Psoas muscle (tissue), 8 donors: ENCODE measurements around the gene SLC24A3. TPM values are rescaled to one million over a fixed set of nuclear protein-coding genes. Genes with fewer than 3 reads are reported as not detected.
A peak's percentile ranks its signal among the peaks of the same experiment; 100 is the strongest.

Experiments used
- ATAC-seq, 4 donors: fragments of 200-7000 bp; cut with Tn5 transposase; one replicate each; pipeline ENCODE4 v1.9.1; 2020; ENCODE audit warnings: moderate library complexity in 3 of 4, mild to moderate bottlenecking in 2 of 4
- DNase-seq, 2 donors: peaks; one replicate each; pipeline ENCODE4 v3.0.0-alpha.2; 2020
- H3K27ac ChIP-seq: fragments of 200-600 bp; one replicate; pipeline ENCODE4 v1.8.0; 2022
- H3K27me3 ChIP-seq, 3 donors: fragments of 200-600 bp in 1 of 3; one replicate each; pipeline versions ENCODE4 v1.6.1 to v1.8.0; 2013 to 2022; ENCODE audit warnings: low read length in 2 of 3, mild to moderate bottlenecking in 2 of 3, moderate library complexity in 1 of 3; ENCODE audit not compliant: insufficient read depth in 3 of 3
- H3K36me3 ChIP-seq, 2 donors: fragments of 200-600 bp in 1 of 2; one replicate each; pipeline versions ENCODE4 v1.6.1 to v1.8.0; 2013 to 2022; ENCODE audit warnings: low read depth in 1 of 2, mild to moderate bottlenecking in 1 of 2, moderate library complexity in 1 of 2; ENCODE audit not compliant: insufficient read depth in 1 of 2
- H3K4me1 ChIP-seq: fragments of 200-600 bp; one replicate; pipeline ENCODE4 v1.8.0; 2022
- H3K4me3 ChIP-seq: fragments of 200-600 bp; one replicate; pipeline ENCODE4 v1.8.0; 2022; ENCODE audit warnings: mild to moderate bottlenecking
- H3K9me3 ChIP-seq: fragments of 200-600 bp; one replicate; pipeline ENCODE4 v1.8.0; 2022
- WGBS, 3 donors: extraction: QIAGEN DNeasy Blood & Tissue Kit; methylation state at CpG; one replicate each; pipeline versions ENCODE4 v1.1.6 to v1.1.7; 2013; 5-methylcytosine and 5-hydroxymethylcytosine counted together
- intact Hi-C, 2 donors: fragments of 100-400 bp; cut with DNase I; formaldehyde crosslinking; loops; one replicate each; pipeline versions ENCODE4 v1.11.0 to v1.14.2; 2022
- polyA plus RNA-seq, 3 donors: library from polyadenylated mRNA; stranded (reverse); fragments of 200-250 nt; gene quantifications; one replicate each; pipeline ENCODE4 v1.2.3, GENCODE V29; 2013
- total RNA-seq, 4 donors: library from RNA; stranded (reverse); fragmentation: NEBNext Ultra II Directional in 2 of 4; extraction: Animal tissue kit (Norgen Biotek cat#: 25700) in 2 of 4; gene quantifications; one replicate each; pipeline versions ENCODE4 v1.2.1 to v1.2.4, GENCODE V29; 2021 to 2023
- TF ChIP-seq, protein P1 (sequence below): fragments of 200-600 bp; IDR thresholded peaks from one replicate; pipeline ENCODE4 v1.8.0; 2022; ENCODE audit warnings: antibody characterized with exemption
- donor health status: healthy with polysubstance abuse.
- donor health status: DM: no; HTN: no; CAD: no; lungs with moderate emphysema.
- donor health status: Bipolar disorder and iron deficiency.
- donor health status: healthy.
- donor health status: DM: yes; HTN: yes; CAD: no.
- donor health status: DM: no; HTN: no; CAD: no.
- donor health status: DM: no; HTN: no; CAD: no.
- donor health status: DM: yes; HTN: yes; CAD: no.

SLC24A3 gene
- total and polyA plus RNA-seq, 7 donors, result 3.0 to 24.4 (median 8.2) TPM

DNA sequence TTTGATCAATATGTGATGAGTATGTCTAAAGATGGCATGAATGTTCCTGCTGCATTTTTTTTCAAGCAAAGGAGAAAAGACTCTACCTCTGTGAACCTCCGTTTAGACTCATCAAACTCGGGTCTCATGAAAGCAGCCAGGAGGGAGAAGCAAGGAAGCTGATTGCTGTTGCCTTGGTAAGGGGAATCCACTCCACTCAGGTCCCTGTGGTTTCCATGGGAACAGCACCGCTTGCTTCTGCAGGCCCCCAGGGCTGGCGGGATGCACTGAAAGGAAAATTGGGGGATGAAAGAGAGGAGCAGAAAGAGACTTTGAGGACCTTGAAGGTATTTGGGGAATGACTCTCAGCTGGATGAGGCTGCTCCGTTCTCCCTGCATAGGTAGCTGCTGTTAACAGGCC, 296.0 kb downstream of the SLC24A3 start:
- intact Hi-C loops, result loop anchor here in 1 of 2 donors (5.0 kb wide), 1 partner anchor 301 kb away; no protein-coding TSS in a partner anchor
- Histone ChIP-seq H3K36me3 (no peaks in the 10 kb centered on the region), H3K27ac (no peak overlapping the region), H3K4me1 (no peaks in the 10 kb centered on the region), H3K4me3 (no peak overlapping the region), H3K27me3 (no peaks in the 10 kb centered on the region), H3K9me3 (no peaks in the 10 kb centered on the region)
- WGBS, 3 donors, result 89 to 95% (median 93%) methylated on average over 5 of the region's 5 CpGs
- DNase-seq (no peak), ATAC-seq (no peak)
- TF ChIP-seq, protein P1, sequence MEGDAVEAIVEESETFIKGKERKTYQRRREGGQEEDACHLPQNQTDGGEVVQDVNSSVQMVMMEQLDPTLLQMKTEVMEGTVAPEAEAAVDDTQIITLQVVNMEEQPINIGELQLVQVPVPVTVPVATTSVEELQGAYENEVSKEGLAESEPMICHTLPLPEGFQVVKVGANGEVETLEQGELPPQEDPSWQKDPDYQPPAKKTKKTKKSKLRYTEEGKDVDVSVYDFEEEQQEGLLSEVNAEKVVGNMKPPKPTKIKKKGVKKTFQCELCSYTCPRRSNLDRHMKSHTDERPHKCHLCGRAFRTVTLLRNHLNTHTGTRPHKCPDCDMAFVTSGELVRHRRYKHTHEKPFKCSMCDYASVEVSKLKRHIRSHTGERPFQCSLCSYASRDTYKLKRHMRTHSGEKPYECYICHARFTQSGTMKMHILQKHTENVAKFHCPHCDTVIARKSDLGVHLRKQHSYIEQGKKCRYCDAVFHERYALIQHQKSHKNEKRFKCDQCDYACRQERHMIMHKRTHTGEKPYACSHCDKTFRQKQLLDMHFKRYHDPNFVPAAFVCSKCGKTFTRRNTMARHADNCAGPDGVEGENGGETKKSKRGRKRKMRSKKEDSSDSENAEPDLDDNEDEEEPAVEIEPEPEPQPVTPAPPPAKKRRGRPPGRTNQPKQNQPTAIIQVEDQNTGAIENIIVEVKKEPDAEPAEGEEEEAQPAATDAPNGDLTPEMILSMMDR, result no peak

GRCh38 chr20:19510611-19511010, 298.2 kb downstream of the SLC24A3 start:
- TF ChIP-seq, protein P1, result no peak
- ATAC-seq (no peak), DNase-seq (no peak)
- no peaks in the 10 kb centered on the region for H3K4me1 ChIP-seq
- no peak overlapping the region for H3K4me3 ChIP-seq
- no peaks in the 10 kb centered on the region for H3K27me3 ChIP-seq
- H3K9me3 ChIP-seq, result no peaks in the 10 kb centered on the region
- intact Hi-C loops, result no loop called here
- H3K27ac ChIP-seq, result no peak overlapping the region
- WGBS, 3 donors, result 91 to 97% (median 92%) methylated on average over 2 of the region's 2 CpGs
- no peaks in the 10 kb centered on the region for H3K36me3 ChIP-seq

DNA sequence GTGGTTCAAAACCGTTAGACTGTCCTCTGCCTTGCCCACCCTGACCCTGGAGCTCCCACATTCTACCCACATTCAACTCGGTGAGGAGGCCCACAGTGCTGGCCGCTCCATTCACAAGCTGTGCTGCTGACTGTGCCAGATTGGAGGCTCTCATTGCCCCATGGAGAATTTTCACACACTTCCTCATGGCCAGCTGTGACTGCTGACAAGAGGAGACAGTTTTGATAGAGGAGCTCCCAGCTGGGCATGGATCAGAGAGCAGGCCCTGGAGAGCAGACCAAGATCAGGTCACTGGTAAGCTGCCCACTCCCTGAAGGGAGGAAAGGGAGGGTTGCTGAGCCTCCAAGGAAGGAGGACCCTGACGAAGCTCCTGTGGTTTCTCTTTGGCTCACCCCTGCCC, 299.5 kb downstream of the SLC24A3 start:
- 48 to 74% (median 50%) methylated on average over 4 of the region's 4 CpGs for WGBS, 3 donors

DNA sequence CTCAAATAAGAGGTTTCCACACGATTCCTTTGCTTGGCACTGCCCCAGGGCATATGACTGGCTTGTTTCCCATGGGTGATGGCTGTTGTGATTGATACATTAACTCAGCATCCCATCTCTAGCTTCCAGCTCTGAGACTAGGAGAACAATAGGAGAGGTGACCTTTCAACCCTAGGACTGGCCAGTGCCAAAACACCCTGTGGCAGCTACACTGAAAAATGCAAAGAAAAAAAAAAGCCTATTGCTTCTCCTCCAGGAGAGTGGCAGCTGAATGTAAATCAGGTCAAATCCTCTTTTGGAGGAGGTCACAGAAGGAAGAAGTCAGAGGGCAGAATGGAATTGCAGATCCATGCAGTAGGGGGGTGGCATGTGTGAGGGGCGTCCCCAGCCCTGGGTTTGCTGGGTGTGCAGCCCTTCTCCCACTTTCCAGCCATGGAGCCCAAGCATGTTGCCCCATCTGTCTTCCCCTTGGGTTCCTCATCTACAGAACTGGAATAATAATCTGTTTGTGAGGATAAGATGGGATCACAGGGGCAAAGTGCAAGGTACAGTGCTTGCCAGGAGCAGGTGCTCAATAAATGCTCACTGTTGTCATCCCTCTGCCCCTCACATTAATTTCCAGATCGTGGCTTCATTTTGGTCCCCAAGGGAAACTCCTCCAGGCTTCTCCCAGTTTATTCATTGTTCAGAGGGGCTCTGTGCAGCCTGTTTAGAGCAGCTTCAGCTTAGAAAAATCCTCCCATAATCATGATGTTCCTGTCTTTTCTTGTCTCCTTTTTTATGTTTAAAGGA, 300.6 kb downstream of the SLC24A3 start:
- Histone ChIP-seq H3K27me3 (no peaks in the 10 kb centered on the region), H3K27ac (no peak overlapping the region), H3K36me3 (no peaks in the 10 kb centered on the region), H3K4me1 (peaks cover 3% of the 10 kb centered on the region), H3K4me3 (no peak overlapping the region), H3K9me3 (no peaks in the 10 kb centered on the region)
- 76 to 80% (median 77%) methylated on average over 3 of the region's 3 CpGs for WGBS, 3 donors
- intact Hi-C loops, result no loop called here
- DNase-seq (no peak), ATAC-seq (no peak)
- TF ChIP-seq, protein P1, result no peak

More for the DNA sequence above, 299.5 kb downstream of the SLC24A3 start:
- ATAC-seq (peak in 3 of 4 donors; percentile 22 to 44 (median 39)), DNase-seq (no peak)
- Histone ChIP-seq H3K36me3 (no peaks in the 10 kb centered on the region), H3K27me3 (no peaks in the 10 kb centered on the region), H3K9me3 (no peaks in the 10 kb centered on the region), H3K4me3 (no peak overlapping the region), H3K4me1 (no peaks in the 10 kb centered on the region), H3K27ac (no peak overlapping the region)
- TF ChIP-seq, protein P1, result no peak
- intact Hi-C loops, result no loop called here
